Measurements from ENCODE around the gene TANC2.
"Not testable (repeated sequence)": the region's sequence is repeated elsewhere in the genome, so short reads cannot be mapped to it uniquely, and the experiment has no call there.

TANC2 gene

GRCh38 chr17:62965174-62965685 is 805 bp upstream of the TANC2 start:
- no peak for DNase-seq

DNA sequence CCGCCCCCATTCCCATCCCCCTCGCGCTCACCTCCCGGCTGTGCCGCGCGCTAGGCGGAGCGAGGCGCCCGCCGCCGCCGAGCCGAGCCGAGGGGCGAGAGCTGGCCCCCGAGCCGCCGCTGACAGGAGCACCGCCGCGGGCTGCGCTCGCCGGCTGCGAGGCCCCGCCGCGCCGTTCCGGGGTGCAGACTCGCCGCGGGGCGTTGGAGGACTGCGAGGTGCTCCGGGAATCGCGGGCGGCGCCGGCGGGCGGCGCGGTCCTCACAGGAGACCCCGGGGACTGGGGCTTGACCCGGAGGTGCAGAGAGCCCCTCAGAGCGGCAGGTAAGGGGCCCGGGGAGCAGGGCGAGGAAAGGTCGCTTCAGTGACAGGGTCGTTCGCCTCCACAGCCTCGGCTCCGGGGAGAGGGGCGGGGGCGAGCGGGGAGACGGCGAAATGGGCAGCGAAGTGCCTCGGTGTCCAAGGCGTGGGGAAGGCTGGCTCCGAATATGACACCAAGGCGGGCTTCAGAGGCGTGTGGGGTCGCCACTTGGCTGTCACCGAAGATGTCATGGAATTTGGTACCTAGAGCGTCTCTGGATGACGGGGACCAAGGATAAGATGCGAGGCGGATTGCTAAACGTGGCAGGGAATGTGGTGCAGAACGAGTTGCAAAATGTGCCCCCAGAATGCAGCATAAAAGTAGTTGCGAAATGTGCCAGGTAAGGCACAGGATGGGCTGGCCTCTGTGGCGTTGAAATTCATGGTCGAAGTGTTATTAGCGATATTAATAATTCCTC is 580 bp downstream of the TANC2 start:
- DNase-seq: no peak

DNA sequence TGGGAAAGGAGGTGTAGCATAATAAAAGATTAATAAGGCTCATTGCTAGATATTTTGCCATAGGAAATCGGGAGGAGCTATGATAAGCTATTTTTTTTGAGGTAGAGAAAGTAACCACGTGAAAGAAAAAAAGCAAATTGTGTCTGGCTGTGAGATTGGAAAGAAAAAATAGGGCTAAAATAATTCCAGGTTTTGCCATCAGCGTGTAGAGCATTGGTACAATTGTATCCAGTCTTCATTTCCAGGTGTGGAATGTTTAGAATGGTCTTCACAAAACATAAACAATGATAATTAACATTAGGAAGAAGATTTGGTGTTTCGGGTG is 1.1 kb downstream of the TANC2 start:
- DNase-seq: no peak

DNA sequence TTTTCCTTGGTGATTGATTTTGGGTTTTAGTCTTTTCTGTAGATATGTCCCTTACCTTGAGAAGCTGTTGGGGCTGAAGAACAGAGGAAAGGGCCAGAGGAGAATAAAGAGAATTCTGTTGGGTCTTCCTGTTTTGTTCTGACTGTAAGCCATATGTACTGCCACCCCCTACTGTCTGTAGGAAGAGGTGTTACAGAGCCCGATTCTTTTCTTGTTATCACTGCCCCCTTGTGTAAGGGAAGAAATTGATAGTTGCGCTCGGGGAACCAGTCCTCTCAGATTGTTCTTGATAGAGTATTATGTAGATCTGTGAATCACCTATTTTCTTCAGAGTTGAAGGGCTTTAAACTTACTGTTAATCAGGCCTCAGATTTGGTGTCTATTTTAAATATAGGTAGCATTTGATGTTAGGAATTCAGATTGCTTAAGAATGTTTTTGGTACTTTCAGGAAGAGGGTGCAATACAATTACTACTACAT is 2.4 kb downstream of the TANC2 start:
- peak; percentile 79 for DNase-seq

GRCh38 chr17:62970610-62971009 is 4.6 kb downstream of the TANC2 start:
- no peak for DNase-seq

DNA sequence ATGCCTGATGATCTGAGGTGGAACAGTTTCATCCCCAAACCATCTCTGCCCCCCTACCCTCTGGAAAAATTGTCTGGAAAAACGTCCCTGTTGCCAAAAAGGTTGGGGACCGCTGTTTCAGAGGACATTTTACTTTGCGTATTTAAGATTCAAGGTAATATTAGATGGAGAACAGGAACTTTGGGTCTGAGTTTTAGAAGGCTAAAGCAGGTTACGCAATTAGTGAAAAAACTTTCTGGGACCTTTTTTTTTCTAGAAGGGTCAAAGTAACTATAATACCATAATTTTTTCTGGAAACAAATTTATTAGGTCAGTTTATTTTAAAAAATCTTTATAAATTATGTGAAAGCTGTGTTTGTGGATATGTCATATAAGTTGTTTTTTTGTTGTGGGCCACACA is 5.8 kb downstream of the TANC2 start:
- DNase-seq: no peak

DNA sequence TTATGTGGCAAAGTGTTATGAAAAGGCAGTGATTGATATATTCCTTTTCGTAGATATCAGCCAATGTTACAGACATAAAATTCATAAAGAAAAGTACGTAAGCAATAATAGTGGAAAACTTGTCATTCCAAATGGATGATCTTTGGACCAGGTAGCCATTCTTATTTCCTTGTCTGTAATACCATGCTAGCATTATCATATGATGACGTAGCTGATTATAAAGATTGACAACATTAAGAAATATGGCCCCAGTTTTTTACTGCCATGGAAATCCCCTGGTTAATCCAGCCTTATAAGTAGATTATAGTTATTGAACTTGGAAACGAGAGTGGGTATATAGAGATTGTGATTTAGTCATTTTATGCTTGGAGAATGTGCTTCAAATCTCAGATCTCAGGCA is 8.8 kb downstream of the TANC2 start:
- DNase-seq: no peak

DNA sequence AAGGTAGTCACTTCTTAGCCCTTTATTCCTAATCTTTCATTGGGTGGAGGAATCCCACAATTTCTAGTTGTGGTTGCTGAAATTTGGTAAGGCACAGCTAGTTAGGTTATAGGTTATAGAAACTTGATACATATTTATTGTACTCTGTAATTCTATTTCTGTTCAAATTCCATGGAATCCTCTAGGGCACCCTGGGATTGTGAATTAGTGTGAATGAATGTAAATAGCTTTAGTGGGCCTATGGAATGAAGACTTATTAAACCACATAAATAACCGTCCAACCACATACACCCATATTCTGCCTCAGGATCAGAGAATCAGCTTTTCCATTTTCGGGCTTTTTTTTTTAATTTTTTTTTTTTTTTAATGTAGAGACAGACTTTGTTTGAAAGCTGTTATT is 9.2 kb downstream of the TANC2 start:
- no peak for DNase-seq

- DNase-seq: not testable (repeated sequence)
Observed at GRCh38 chr17:62976643-62977231, 10.7 kb downstream of the TANC2 start.

DNA sequence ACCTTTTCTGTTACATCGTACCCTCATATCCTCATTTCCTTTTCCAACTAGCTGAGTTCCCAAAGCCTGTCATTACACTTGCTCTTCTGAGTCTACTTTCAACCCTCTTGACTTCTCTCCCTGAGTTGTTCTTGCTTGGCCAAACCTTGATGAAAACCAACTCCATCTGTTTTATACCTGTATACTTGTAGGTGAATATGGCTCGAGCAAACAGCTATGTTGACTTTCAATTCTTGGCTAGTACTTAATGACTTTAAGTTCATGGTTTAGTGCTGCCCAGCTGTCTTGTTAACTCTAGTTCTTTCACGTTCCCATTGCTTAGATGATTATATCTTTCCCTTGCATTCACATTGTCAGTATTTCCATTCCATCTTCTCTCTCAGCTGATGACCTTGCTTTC is 14.8 kb downstream of the TANC2 start:
- no peak for DNase-seq

DNA sequence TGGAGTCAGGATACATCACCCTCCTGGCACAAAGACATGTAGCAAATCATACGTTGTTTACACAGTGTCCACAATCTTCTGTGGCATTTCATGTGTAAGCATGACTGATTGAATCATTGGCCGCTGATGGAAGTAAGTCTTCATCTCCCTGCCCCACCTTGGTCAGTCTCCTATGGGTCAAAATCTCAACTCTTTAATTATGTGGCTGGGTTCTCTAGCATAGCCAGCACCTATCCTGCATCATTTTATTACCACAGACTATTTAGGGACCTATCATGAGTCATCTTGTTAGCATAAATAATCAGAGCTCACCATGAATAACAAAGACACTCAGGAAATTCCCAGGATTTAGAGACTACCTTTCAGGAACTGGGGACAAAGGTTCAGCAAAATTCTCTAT is 15.9 kb downstream of the TANC2 start:
- no peak for DNase-seq

DNA sequence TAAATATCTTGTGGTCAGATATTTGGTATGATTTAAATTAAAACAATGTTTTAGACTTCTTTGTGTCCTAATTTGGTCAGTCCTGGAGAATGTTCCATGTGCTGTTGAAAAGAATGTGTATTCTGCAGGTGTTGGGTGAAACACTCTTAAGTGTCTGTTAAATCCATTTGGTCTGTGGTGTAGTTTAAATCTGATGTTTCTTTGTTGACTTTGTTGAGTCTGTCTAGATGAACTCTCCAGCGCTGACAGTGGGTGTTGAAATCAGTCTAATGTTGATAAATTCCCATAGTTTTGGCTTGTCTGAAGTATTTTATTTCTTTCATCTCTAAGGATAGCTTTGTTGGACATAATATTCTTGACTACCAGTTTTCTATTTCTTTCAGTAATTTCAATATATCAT is 18.8 kb downstream of the TANC2 start:
- DNase-seq: no peak

GRCh38 chr17:62986549-62986948 is 20.5 kb downstream of the TANC2 start:
- no peak for DNase-seq

- no peak for DNase-seq
Observed at GRCh38 chr17:62987136-62987535, 21.1 kb downstream of the TANC2 start.

DNA sequence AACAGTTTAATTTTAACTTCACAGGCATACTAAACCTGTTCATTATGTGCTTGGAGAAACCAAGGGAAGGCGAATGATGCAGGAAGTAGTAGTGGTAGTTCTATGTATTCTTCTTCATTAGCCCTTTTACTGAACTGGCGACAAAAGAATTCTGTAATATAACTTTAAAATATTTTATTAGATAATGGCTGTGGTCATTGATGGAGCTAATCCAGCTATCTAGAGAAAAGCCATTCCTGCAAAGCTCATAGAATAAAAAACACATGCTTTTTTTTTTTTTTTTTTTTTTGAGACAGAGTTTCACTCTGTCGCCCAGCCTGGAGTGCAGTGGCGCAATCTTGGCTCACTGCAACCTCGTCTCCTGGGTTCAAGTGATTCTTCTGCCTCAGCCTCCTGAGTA is 23.5 kb downstream of the TANC2 start:
- DNase-seq: no peak

- no peak for DNase-seq
Observed at GRCh38 chr17:62994931-62995330, 28.9 kb downstream of the TANC2 start.

- peak; percentile 51 for DNase-seq
Observed at GRCh38 chr17:62995377-62995885, 29.4 kb downstream of the TANC2 start.

DNA sequence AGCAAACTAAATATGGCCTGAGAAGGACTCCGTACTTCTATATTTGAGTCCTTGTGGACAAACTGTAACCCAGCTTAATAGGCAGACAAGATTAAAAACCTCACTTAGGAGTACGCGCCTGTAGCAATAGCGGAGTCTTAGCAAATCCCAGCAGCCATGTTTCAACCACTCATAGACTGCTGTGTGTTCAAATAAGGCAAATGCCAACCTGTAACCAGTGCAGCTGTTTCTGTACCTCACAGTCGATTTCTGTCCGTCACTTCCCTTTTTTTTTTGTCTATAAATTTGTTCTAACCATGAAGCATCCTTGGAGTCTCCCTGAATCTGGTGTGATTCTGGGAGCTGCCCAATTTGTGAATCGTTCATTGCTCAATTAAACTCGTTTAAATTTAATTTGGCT is 30.2 kb downstream of the TANC2 start:
- no peak for DNase-seq

DNA sequence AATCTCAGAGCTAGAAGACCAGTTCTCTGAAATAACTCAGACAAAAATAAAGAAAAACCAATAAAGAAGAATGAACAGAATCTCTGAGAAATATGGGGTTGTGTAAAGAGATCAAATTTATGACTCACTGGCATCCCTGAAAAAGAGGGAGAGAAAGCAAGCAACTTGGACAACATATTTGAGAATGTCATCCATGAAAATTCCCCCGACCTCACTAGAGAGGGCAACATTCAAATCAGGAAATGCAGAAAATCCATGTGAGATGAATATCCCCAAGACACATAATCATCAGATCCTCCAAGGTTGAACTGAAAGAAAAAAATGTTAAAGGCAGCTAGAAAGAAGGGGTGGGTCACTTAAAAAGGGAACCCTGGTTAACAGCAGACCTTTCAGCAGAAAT is 32.1 kb downstream of the TANC2 start:
- DNase-seq: no peak

- DNase-seq: no peak
Observed at GRCh38 chr17:62998665-62999393, 32.8 kb downstream of the TANC2 start.

GRCh38 chr17:62999736-63000135 is 33.7 kb downstream of the TANC2 start:
- DNase-seq: no peak

GRCh38 chr17:63001689-63002394 is 35.8 kb downstream of the TANC2 start:
- DNase-seq: no peak

DNA sequence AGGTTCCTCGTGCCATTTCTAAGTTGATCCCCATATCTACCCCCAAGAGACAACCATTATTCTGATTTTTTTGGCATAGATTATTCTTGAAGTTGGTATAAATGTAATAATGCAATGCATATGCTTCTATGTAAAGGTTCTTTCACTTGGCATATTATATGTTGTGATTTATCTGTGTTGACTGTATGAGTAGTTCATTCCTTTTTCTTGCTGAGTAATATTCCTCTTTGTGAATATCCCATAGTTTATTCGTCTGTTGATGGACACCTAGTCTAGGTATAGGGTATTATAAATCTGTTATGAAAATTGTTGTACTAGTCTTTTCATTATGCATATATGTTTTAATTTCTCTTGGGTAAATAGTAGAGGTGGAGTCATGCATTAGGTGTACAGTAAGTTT is 36.6 kb downstream of the TANC2 start:
- DNase-seq: no peak
